Panc1 (cell line): ENCODE results near the gene TBX1.

ENCODE experiments used
- SIN3A ChIP-seq: IDR thresholded peaks from 2 replicates; pipeline ENCODE4 v1.6.1; 2012; ENCODE audit warnings: low read depth, mild to moderate bottlenecking, low read length, moderate library complexity, borderline replicate concordance; ENCODE audit not compliant: insufficient read depth
- TF ChIP-seq, protein P1 (sequence below): fragments of 450-650 bp; IDR thresholded peaks from 2 replicates; pipeline ENCODE4 v1.5.1; 2017; ENCODE audit warnings: mild to moderate bottlenecking

DNA sequence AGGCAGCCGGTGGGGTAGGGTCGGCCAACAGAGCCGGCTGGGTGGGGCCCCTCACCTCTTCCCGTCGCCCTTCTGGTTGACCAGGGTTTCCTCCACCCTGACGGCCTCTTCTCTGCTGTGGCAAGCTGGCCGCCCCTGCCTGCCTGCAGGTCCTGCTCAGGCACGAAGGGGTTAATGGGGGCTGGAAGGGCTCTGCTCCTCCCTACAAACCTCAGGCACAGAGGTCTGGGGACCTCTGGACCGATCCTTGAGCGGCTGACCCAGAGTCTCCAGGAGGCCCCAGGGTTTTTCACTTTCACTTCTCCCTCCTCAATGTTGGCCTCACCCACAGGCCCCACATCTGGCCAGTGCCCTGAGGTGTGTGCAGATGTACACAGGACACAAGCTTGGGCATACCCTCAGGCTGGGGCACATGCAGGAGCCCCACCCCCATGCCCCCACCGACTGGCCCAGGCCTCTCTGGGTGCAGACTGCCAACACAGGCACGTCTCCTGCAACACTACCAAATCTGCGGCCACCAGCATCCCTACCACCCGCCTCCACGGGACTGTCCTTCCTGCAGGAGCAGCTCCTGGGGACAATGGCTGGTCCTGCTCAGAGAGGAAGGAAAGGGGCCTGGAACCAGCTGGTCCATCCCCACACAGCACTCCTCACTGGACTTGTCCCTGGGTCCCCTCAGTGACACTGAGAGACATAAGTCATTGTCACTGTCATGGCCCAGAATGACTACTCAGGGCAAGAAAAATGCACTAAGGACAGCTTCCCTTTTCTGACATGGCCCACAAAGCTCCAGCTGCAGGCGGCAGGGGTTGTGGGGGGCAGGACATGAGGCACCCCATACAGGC is 3.2 kb upstream of the TBX1 start:
- TF ChIP-seq, protein P1, sequence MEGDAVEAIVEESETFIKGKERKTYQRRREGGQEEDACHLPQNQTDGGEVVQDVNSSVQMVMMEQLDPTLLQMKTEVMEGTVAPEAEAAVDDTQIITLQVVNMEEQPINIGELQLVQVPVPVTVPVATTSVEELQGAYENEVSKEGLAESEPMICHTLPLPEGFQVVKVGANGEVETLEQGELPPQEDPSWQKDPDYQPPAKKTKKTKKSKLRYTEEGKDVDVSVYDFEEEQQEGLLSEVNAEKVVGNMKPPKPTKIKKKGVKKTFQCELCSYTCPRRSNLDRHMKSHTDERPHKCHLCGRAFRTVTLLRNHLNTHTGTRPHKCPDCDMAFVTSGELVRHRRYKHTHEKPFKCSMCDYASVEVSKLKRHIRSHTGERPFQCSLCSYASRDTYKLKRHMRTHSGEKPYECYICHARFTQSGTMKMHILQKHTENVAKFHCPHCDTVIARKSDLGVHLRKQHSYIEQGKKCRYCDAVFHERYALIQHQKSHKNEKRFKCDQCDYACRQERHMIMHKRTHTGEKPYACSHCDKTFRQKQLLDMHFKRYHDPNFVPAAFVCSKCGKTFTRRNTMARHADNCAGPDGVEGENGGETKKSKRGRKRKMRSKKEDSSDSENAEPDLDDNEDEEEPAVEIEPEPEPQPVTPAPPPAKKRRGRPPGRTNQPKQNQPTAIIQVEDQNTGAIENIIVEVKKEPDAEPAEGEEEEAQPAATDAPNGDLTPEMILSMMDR = no peak
- TF ChIP-seq SIN3A = no peak
